Karpas-422 (cell line): Measurements from ENCODE around the gene ZDHHC14. TPM values are rescaled to one million over a fixed set of nuclear protein-coding genes. Genes with fewer than 3 reads are reported as not detected.

Source experiments
- DNase-seq: peaks from one replicate; pipeline ENCODE4 v3.0.0-alpha.2; 2015
- H2AFZ ChIP-seq: fragments of 200-600 bp; sonication (generic); 2 replicates; pipeline ENCODE4 v1.6.1; 2014; ENCODE audit warnings: antibody characterized with exemption, low read length, mixed read lengths
- H3K27ac ChIP-seq: fragments of 200-600 bp; sonication (generic); 2 replicates; pipeline ENCODE4 v1.5.1; 2014; ENCODE audit warnings: mild to moderate bottlenecking, low read length, moderate library complexity
- H3K27me3 ChIP-seq: fragments of 200-600 bp; sonication (generic); 2 replicates; pipeline ENCODE4 v1.6.1; 2014; ENCODE audit warnings: low read length, mixed read lengths
- H3K36me3 ChIP-seq: fragments of 200-600 bp; sonication (generic); 2 replicates; pipeline ENCODE4 v1.6.1; 2014; ENCODE audit warnings: low read length, mixed read lengths; ENCODE audit not compliant: insufficient read depth
- H3K4me1 ChIP-seq: fragments of 200-600 bp; sonication (generic); 2 replicates; pipeline ENCODE4 v1.6.1; 2014; ENCODE audit warnings: mild to moderate bottlenecking, low read length, mixed read lengths
- H3K4me2 ChIP-seq: fragments of 200-600 bp; sonication (generic); 2 replicates; pipeline ENCODE4 v1.6.1; 2014; ENCODE audit warnings: low read length, low read depth, mild to moderate bottlenecking; ENCODE audit not compliant: poor library complexity, severe bottlenecking
- H3K4me3 ChIP-seq: fragments of 200-600 bp; sonication (generic); 2 replicates; pipeline ENCODE4 v1.5.1; 2014; ENCODE audit warnings: mild to moderate bottlenecking, antibody characterized with exemption, low read length, mixed read lengths
- H3K79me2 ChIP-seq: fragments of 200-600 bp; sonication (generic); 2 replicates; pipeline ENCODE4 v1.6.1; 2014; ENCODE audit warnings: mild to moderate bottlenecking, low read length, mixed read lengths
- H3K9ac ChIP-seq: fragments of 200-600 bp; sonication (generic); 2 replicates; pipeline ENCODE4 v1.6.0; 2014; ENCODE audit warnings: low read length
- H3K9me2 ChIP-seq: fragments of 200-600 bp; sonication (generic), shearing (Covaris generic); replicated peaks from 2 replicates; pipeline ENCODE4 v1.6.0; 2014; ENCODE audit warnings: mild to moderate bottlenecking, low read length, moderate library complexity; ENCODE audit not compliant: insufficient read depth
- H3K9me3 ChIP-seq: fragments of 300-700, 200-600 bp; sonication (generic); 2 replicates; pipeline ENCODE4 v1.6.1; 2014; ENCODE audit warnings: low read length, mixed read lengths
- H4K20me1 ChIP-seq: fragments of 200-600 bp; sonication (generic); 2 replicates; pipeline ENCODE4 v1.6.1; 2014; ENCODE audit warnings: mild to moderate bottlenecking, antibody characterized with exemption, low read length, low read depth; ENCODE audit not compliant: insufficient read depth
- small RNA-seq: library from RNA; depleted of rRNA; stranded (forward); fragments of <200 nt; gene quantifications from one replicate; pipeline ENCODE3, GENCODE V24; 2014
- total RNA-seq: library from RNA; depleted of rRNA; stranded (reverse); fragments of >200 nt; shearing (Covaris generic); gene quantifications from 2 replicates; pipeline ENCODE4 v1.2.3, GENCODE V29; 2014; ENCODE audit warnings: low replicate concordance; rRNA removed

Gene ZDHHC14
- total RNA-seq, 1 experiment from 2014 or later: 1.1 TPM

DNA sequence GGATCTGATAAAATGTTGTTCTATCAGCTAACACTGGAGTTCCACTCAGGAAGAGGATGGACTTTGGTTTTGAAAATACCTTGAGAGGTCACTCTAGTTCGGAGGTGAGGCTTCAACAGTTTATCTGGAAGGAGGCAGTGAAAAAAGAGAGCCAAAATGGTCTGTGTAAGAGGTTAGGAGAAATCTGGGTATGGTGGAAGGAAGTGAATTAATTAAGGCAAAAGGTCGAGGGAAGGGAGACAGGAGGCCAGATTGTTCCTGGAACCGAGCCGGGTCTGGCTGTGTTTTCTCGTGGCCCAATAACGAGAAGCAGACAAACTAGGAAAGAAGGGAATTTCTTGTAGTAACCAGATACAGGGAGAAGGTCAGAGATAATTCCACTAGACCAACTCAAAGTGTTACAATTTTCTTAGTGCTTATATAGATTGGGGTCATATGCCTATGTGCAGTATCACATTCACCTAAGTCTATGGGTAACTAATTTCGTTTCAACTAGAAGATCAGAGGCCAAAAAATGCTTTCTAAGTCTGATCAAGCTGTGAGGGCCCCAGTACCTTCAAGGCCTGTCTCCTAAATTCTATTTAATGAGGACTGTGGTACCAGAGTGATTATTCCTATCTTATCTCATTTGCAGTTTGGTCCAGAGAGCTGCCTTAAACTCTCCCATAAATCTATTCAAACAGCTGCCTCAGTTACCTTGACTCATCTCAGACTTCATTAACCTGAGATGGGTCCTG, 346.1 kb downstream of the ZDHHC14 start:
- no peak overlapping the region for H3K4me2 ChIP-seq
- no peaks in the 10 kb centered on the region; the same call in 1 of the 2 replicates for H3K27me3 ChIP-seq
- no peaks in the 10 kb centered on the region for H3K9me2 ChIP-seq
- no peaks in the 10 kb centered on the region for H3K36me3 ChIP-seq
- no peak overlapping the region for H3K9ac ChIP-seq
- H3K4me3 ChIP-seq: no peak overlapping the region
- DNase-seq: no peak
- no peak overlapping the region for H3K27ac ChIP-seq
- no peaks in the 10 kb centered on the region for H3K79me2 ChIP-seq
- no peaks in the 10 kb centered on the region for H3K4me1 ChIP-seq
- no peaks in the 10 kb centered on the region for H4K20me1 ChIP-seq
- no peak overlapping the region for H2AFZ ChIP-seq
- H3K9me3 ChIP-seq: no peaks in the 10 kb centered on the region

Small RNAs within 50 kb of the gene (small RNA-seq; reads per million reads assigned to genes)
- gene MIR3692: not detected

Other genes starting within 250 kb of the ZDHHC14 start
- gene TMEM242, start 57.7 kb upstream of the ZDHHC14 start, total RNA-seq: 3.4 and 5.5 TPM in 2 replicates